ENCODE data around the gene MPL. TPM values are rescaled to one million over a fixed set of nuclear protein-coding genes. Genes with fewer than 3 reads are reported as not detected.

MPL gene
- total and polyA plus RNA-seq, 10 of the 15 experiments (the other 5 are each of a cell fraction or from before 2014, with no cell fraction given), result not detected

GRCh38 chr1:43309405-43310025 is 28.1 kb upstream of the MPL start:
- no peaks in the 10 kb centered on the region for H3K79me2 ChIP-seq (ENCODE audit: control insufficient read depth, insufficient read depth, low read length)
- ATAC-seq, result no peak
- TF ChIP-seq, protein P1, sequence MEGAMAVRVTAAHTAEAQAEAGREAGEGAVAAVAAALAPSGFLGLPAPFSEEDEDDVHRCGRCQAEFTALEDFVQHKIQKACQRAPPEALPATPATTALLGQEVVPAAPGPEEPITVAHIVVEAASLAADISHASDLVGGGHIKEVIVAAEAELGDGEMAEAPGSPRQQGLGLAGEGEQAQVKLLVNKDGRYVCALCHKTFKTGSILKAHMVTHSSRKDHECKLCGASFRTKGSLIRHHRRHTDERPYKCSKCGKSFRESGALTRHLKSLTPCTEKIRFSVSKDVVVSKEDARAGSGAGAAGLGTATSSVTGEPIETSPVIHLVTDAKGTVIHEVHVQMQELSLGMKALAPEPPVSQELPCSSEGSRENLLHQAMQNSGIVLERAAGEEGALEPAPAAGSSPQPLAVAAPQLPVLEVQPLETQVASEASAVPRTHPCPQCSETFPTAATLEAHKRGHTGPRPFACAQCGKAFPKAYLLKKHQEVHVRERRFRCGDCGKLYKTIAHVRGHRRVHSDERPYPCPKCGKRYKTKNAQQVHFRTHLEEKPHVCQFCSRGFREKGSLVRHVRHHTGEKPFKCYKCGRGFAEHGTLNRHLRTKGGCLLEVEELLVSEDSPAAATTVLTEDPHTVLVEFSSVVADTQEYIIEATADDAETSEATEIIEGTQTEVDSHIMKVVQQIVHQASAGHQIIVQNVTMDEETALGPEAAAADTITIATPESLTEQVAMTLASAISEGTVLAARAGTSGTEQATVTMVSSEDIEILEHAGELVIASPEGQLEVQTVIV (IDR thresholded peaks at IDR 0.05; ENCODE audit: borderline replicate concordance, partially characterized antibody), result no peak
- TF ChIP-seq CHD2 (IDR thresholded peaks at IDR 0.05; ENCODE audit: borderline replicate concordance, low read depth, low read length) (no peak), KLF5 (IDR thresholded peaks at IDR 0.05; ENCODE audit: partially characterized antibody) (no peak), IKZF2 (IDR thresholded peaks at IDR 0.05) (no peak), ZNF217 (IDR thresholded peaks at IDR 0.05) (no peak), ZNF687 (IDR thresholded peaks at IDR 0.05) (no peak), NFIC (IDR thresholded peaks at IDR 0.05; ENCODE audit: low read depth, low read length) (no peak), MYB (IDR thresholded peaks at IDR 0.05; ENCODE audit: borderline replicate concordance, low read depth, low read length) (no peak), CBFB (IDR thresholded peaks at IDR 0.05; ENCODE audit: low read depth) (no peak), LARP7 (IDR thresholded peaks at IDR 0.05) (no peak)
- no peaks in the 10 kb centered on the region for H4K20me1 ChIP-seq (ENCODE audit: control insufficient read depth, insufficient read depth)
- no peak overlapping the region for H2AFZ ChIP-seq (ENCODE audit: control insufficient read depth, low read depth, low read length)
- DNase-seq (ENCODE audit: low read depth, low spot score), result no peak
- H3K4me3 ChIP-seq, result no peak overlapping the region
- H3K36me3 ChIP-seq (ENCODE audit: control insufficient read depth in 2 of 2, insufficient read depth in 2 of 2, low read length in 1 of 2), result no peaks in the 10 kb centered on the region
- ChIA-PET POLR2A (no interaction called here), SMC1A (ENCODE audit: uncharacterized antibody, unreplicated experiment) (no interaction called here), CTCF (interaction anchor here (1.5 kb wide), 1 partner anchor 105 kb away, joined by 3 read pairs; no protein-coding TSS in a partner anchor), RAD21 (ENCODE audit: unreplicated experiment) (no interaction called here)
- no TSS peak for BruUV-seq (replicated peaks)
- H3K9ac ChIP-seq (ENCODE audit: control insufficient read depth, insufficient read depth, low read length), result no peak overlapping the region
- H3K27me3 ChIP-seq (replicated peaks in 1 of 2; ENCODE audit: control insufficient read depth in 2 of 2, insufficient read depth in 2 of 2, low read length in 1 of 2), result no peaks in the 10 kb centered on the region
- intact Hi-C loops (cut with micrococcal nuclease; ENCODE audit: unreplicated experiment), result no loop called here
- no peaks in the 10 kb centered on the region for H3K9me3 ChIP-seq (replicated peaks; ENCODE audit: control insufficient read depth, insufficient read depth, low read length)
- no peak for FAIRE-seq
- 50% methylated on average over 13 of the region's 13 CpGs for WGBS (ENCODE audit: insufficient coverage, insufficient replicate concordance, low lambda C conversion rate, missing lambda C conversion rate)
- no peak overlapping the region for H3K4me2 ChIP-seq (ENCODE audit: control insufficient read depth, insufficient read depth)
- H3K4me1 ChIP-seq (ENCODE audit: control insufficient read depth, insufficient read depth, low read length), result no peaks in the 10 kb centered on the region
- in situ Hi-C loops (cut with MboI), result no loop called here
- H3K27ac ChIP-seq (ENCODE audit: control insufficient read depth, insufficient read depth), result no peak overlapping the region

Data from GM12878 (cell line).